ENCODE measurements around the gene HTRA2.
"Not testable (repeated sequence)": the region's sequence is repeated elsewhere in the genome, so short reads cannot be mapped to it uniquely, and the experiment has no call there.

HTRA2 gene

DNA sequence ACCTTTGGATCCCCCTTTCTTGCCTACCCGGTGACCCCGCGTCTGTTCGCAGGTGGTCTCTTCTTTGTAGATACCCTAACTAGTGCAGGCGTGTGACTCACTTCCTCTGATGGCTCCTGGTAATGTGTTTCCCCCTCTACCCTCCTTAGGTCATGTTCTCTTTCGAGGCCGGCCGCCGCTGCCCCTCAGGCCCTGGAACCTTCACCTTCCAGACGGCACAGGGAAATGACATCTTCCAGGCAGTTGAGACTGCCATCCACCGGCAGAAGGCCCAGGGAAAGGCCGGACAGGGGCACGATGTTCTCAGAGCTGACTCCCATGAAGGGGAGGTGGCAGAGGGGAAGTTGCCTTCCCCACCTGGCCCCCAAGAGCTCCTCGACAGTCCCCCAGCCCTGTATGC, 26.4 kb downstream of the HTRA2 start:
- Histone ChIP-seq H3K9ac (ENCODE audit: low read depth, low read length) (no peak overlapping the region), H3K27ac (ENCODE audit: low read depth, low read length) (no peak overlapping the region), H3K4me3 (ENCODE audit: low read depth, low read length) (no peak overlapping the region), H3K27me3 (ENCODE audit: control insufficient read depth, insufficient read depth, low read length) (peaks cover 34% of the 10 kb centered on the region), H3K4me1 (ENCODE audit: control insufficient read depth, insufficient read depth, low read length) (peaks cover 18% of the 10 kb centered on the region), H3K9me3 (ENCODE audit: control insufficient read depth, insufficient read depth, low read length) (no peaks in the 10 kb centered on the region), H3K36me3 (ENCODE audit: control insufficient read depth, insufficient read depth, low read length) (no peaks in the 10 kb centered on the region; the same call in 1 of the 2 replicates)

DNA sequence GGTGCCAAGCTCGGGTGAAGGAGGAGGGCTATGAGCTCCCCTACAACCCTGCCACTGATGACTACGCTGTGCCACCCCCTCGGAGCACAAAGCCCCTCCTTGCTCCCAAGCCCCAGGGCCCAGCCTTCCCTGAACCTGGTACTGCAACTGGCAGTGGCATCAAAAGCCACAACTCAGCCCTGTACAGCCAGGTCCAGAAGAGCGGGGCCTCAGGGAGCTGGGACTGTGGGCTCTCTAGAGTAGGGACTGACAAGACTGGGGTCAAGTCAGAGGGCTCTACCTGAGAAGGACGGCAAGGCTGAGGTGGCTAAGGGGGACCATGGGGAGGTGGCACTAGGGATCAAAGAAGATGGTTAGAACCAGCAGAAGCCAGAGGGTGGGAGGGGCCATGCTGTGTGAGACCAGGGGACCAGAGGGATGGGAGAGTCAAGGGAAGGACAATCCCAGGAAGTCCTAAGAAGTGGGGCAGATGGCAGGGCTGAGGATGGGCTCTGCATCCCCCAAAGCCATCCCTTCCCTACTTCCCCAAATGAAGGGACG, 27.2 kb downstream of the HTRA2 start:
- Histone ChIP-seq H3K4me1 (ENCODE audit: control insufficient read depth, insufficient read depth, low read length) (peaks cover 18% of the 10 kb centered on the region), H3K9me3 (ENCODE audit: control insufficient read depth, insufficient read depth, low read length) (no peaks in the 10 kb centered on the region), H3K27me3 (ENCODE audit: control insufficient read depth, insufficient read depth, low read length) (peaks cover 33% of the 10 kb centered on the region), H3K27ac (ENCODE audit: low read depth, low read length) (no peak overlapping the region), H3K9ac (ENCODE audit: low read depth, low read length) (no peak overlapping the region), H3K4me3 (ENCODE audit: low read depth, low read length) (no peak overlapping the region), H3K36me3 (ENCODE audit: control insufficient read depth, insufficient read depth, low read length) (no peaks in the 10 kb centered on the region; the same call in 1 of the 2 replicates)

- peaks cover 12% of the 10 kb centered on the region for H3K4me1 ChIP-seq (ENCODE audit: control insufficient read depth, insufficient read depth, low read length)
- H3K9ac ChIP-seq (ENCODE audit: low read depth, low read length): no peak overlapping the region
- peaks cover 22% of the 10 kb centered on the region for H3K27me3 ChIP-seq (ENCODE audit: control insufficient read depth, insufficient read depth, low read length)
These were observed 28.8 kb downstream of the HTRA2 start for GRCh38 chr2:74558284-74559230.

DNA sequence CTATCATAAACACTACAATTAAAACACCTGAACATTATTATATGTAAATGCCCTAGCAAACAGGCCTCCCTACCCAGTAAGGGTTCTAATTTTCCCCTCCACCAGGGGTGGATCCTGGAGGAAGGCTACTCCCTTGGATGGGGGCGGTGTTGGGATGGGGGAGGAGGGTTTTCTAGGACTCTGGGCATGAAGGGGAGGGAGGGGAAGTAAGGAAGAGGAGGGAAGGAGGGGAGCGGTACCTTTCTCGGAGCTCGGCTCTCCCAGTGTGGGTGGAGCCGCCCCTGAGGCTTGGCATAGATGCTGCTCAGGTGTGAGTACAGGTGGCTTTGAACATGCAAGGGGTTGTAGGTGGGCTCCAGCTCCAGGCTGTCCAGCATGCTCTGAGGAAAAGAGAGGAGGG, 30.2 kb downstream of the HTRA2 start:
- Histone ChIP-seq H3K27me3 (ENCODE audit: control insufficient read depth, insufficient read depth, low read length) (peaks cover 21% of the 10 kb centered on the region), H3K9ac (ENCODE audit: low read depth, low read length) (no peak overlapping the region), H3K4me1 (ENCODE audit: control insufficient read depth, insufficient read depth, low read length) (peaks cover 12% of the 10 kb centered on the region), H3K9me3 (ENCODE audit: control insufficient read depth, insufficient read depth, low read length) (no peaks in the 10 kb centered on the region), H3K36me3 (ENCODE audit: control insufficient read depth, insufficient read depth, low read length) (no peaks in the 10 kb centered on the region; the same call in 1 of the 2 replicates), H3K27ac (ENCODE audit: low read depth, low read length) (no peak overlapping the region), H3K4me3 (ENCODE audit: low read depth, low read length) (no peak overlapping the region)

More at GRCh38 chr2:74558284-74559230, 28.8 kb downstream of the HTRA2 start:
- Histone ChIP-seq H3K9me3 (ENCODE audit: control insufficient read depth, insufficient read depth, low read length) (no peaks in the 10 kb centered on the region), H3K4me3 (ENCODE audit: low read depth, low read length) (no peak overlapping the region), H3K36me3 (ENCODE audit: control insufficient read depth, insufficient read depth, low read length) (no peaks in the 10 kb centered on the region; the same call in 1 of the 2 replicates), H3K27ac (ENCODE audit: low read depth, low read length) (no peak overlapping the region)

DNA sequence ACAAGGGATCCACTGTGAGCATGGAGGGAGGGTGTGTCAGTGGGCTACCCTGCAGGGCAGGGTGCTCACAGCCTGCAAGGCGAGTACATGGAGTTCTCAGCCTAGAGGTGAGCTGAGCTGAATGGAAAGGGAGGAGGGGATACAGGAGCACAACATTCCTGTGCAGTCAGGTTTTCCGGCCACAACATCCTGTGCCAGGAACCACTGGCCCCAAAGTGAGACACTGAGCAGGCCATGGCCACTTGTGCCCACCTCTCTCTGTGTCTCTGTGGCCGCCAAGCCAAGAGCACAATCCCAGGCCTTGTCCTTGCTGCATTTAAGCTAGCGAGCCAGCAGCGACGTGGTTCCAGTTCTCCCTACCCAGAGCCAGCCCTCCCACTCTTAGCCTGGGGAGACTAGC, 30.9 kb downstream of the HTRA2 start:
- no peak overlapping the region for H3K9ac ChIP-seq (ENCODE audit: low read depth, low read length)
- H3K4me3 ChIP-seq (ENCODE audit: low read depth, low read length): no peak overlapping the region
- peaks cover 12% of the 10 kb centered on the region for H3K4me1 ChIP-seq (ENCODE audit: control insufficient read depth, insufficient read depth, low read length)
- no peak overlapping the region for H3K27ac ChIP-seq (ENCODE audit: low read depth, low read length)
- no peaks in the 10 kb centered on the region for H3K9me3 ChIP-seq (ENCODE audit: control insufficient read depth, insufficient read depth, low read length)
- H3K36me3 ChIP-seq (ENCODE audit: control insufficient read depth, insufficient read depth, low read length): no peaks in the 10 kb centered on the region; the same call in 1 of the 2 replicates
- peaks cover 15% of the 10 kb centered on the region for H3K27me3 ChIP-seq (ENCODE audit: control insufficient read depth, insufficient read depth, low read length)

DNA sequence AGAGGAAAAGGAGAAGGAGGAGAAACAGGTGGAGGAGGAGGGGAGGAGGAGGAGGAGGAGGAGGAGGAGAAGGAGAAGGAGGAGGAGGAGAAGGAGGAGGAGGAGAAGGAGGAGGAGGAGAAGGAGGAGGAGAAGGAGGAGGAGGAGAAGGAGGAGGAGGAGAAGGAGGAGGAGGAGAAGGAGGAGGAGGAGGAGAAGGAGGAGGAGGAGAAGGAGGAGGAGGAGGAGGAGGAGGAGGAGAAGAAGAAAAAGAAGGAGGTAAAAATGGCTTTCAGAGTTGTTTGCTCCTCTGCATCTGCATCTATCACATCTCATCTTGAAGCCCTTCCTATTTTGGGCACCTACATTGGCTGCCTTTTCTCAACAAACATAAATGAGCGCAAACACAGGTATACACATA, 31.3 kb downstream of the HTRA2 start:
- H3K36me3 ChIP-seq (ENCODE audit: control insufficient read depth, insufficient read depth, low read length); H3K9ac ChIP-seq (ENCODE audit: low read depth, low read length); H3K4me3 ChIP-seq (ENCODE audit: low read depth, low read length); H3K27ac ChIP-seq (ENCODE audit: low read depth, low read length); H3K9me3 ChIP-seq (ENCODE audit: control insufficient read depth, insufficient read depth, low read length): not testable (repeated sequence)
- Histone ChIP-seq H3K27me3 (ENCODE audit: control insufficient read depth, insufficient read depth, low read length) (peaks cover 10% of the 10 kb centered on the region), H3K4me1 (ENCODE audit: control insufficient read depth, insufficient read depth, low read length) (peaks cover 12% of the 10 kb centered on the region)

DNA sequence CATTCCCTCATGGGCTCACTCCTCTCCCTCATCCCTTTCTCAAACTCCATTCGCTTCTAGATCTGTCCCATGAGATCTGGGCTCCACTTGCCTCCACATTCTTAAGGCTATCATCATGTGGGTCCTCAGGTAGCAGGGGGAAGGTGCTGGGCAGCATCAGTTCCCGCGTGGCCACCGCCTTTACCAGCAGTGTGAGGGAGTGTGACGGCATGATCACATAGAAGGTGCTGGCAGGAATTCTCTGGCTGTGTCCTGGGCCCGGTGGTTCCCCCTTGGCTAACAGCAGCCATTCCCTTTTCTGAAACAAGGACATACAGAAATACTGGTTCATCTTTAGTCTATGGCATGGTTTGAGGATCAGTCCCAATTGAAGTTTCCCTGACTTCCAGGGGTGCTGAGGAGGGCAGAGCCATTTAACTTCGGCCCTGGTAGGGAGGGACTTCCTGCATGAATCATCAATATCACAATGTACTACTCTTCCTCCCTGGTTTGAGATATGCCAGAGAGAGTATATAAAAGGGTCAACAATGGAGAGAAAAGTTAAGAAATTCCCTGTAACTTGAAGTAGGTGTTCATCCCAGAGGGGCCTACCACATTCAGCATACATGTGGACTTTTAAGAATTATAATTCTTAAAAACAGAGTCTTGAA, 32.5 kb downstream of the HTRA2 start:
- Histone ChIP-seq H3K4me1 (ENCODE audit: control insufficient read depth, insufficient read depth, low read length) (peaks cover 12% of the 10 kb centered on the region), H3K27ac (ENCODE audit: low read depth, low read length) (no peak overlapping the region), H3K9ac (ENCODE audit: low read depth, low read length) (no peak overlapping the region)

GRCh38 chr2:74564222-74564621, 34.5 kb downstream of the HTRA2 start:
- H3K9ac ChIP-seq (ENCODE audit: low read depth, low read length): no peak overlapping the region
- peaks cover 6% of the 10 kb centered on the region for H3K27me3 ChIP-seq (ENCODE audit: control insufficient read depth, insufficient read depth, low read length)
- H3K36me3 ChIP-seq (ENCODE audit: control insufficient read depth, insufficient read depth, low read length): no peaks in the 10 kb centered on the region
- no peak overlapping the region for H3K4me3 ChIP-seq (ENCODE audit: low read depth, low read length)
- H3K27ac ChIP-seq (ENCODE audit: low read depth, low read length): no peak overlapping the region
- H3K4me1 ChIP-seq (ENCODE audit: control insufficient read depth, insufficient read depth, low read length): peaks cover 12% of the 10 kb centered on the region
- H3K9me3 ChIP-seq (ENCODE audit: control insufficient read depth, insufficient read depth, low read length): no peaks in the 10 kb centered on the region

More for the DNA sequence above, 32.5 kb downstream of the HTRA2 start:
- Histone ChIP-seq H3K36me3 (ENCODE audit: control insufficient read depth, insufficient read depth, low read length) (no peaks in the 10 kb centered on the region), H3K4me3 (ENCODE audit: low read depth, low read length) (no peak overlapping the region), H3K27me3 (ENCODE audit: control insufficient read depth, insufficient read depth, low read length) (peaks cover 6% of the 10 kb centered on the region), H3K9me3 (ENCODE audit: control insufficient read depth, insufficient read depth, low read length) (no peaks in the 10 kb centered on the region)

DNA sequence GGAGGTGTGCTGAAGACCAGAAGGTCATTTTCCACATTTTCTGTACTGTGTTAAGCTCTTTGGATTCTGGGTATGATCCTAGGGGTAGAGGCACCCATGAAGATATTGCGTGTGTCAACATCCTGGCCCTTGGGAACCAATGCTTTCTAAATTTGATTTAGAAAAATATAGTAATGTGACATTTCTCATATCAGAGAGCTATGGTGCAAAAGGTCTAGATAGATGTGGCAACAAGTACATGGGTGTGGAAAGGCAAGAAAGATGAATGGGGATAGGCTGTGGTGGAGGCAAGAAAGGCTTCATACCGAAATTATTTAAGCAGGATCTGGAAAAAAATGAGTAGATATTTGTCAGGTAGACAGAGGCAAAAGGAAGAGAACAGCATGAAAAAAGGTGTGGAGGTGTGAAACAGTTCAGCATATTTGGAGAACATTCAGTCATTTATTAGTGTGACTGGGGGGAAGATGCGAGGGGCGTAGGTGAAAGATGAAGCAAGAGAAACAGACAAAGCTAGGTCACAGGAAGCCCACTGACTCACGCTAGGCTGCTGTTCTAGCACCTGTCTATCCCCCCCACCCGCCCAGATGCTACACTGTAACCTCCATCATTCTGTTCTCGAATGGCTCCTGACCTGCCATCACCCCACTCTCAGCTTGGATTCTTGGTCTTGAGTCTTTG, 36.5 kb downstream of the HTRA2 start:
- H3K27me3 ChIP-seq (ENCODE audit: control insufficient read depth, insufficient read depth, low read length): peaks cover 6% of the 10 kb centered on the region
- H3K4me3 ChIP-seq (ENCODE audit: low read depth, low read length): no peak overlapping the region
- no peak overlapping the region for H3K27ac ChIP-seq (ENCODE audit: low read depth, low read length)
- no peaks in the 10 kb centered on the region for H3K9me3 ChIP-seq (ENCODE audit: control insufficient read depth, insufficient read depth, low read length)
- H3K36me3 ChIP-seq (ENCODE audit: control insufficient read depth, insufficient read depth, low read length): no peaks in the 10 kb centered on the region
- H3K9ac ChIP-seq (ENCODE audit: low read depth, low read length): no peak overlapping the region
- H3K4me1 ChIP-seq (ENCODE audit: control insufficient read depth, insufficient read depth, low read length): no peaks in the 10 kb centered on the region

DNA sequence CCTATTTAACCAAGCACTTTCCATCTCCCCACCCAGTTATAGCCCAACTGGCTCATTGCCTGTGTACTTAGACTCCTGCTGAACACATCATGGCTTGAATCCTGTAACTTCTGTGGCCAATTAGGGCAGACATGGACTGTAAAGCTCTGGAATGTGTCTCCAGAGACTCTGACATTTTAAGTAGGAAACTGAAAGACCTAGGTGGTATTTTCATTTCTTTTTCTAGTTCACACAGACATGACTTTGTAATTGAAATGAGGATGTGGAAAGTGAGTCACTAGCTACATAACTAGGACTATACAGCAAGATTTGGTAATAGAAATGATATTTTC, 37.0 kb downstream of the HTRA2 start:
- Histone ChIP-seq H3K4me3 (ENCODE audit: low read depth, low read length) (no peak overlapping the region), H3K4me1 (ENCODE audit: control insufficient read depth, insufficient read depth, low read length) (no peaks in the 10 kb centered on the region), H3K27ac (ENCODE audit: low read depth, low read length) (no peak overlapping the region), H3K9ac (ENCODE audit: low read depth, low read length) (no peak overlapping the region), H3K27me3 (ENCODE audit: control insufficient read depth, insufficient read depth, low read length) (peaks cover 3% of the 10 kb centered on the region), H3K36me3 (ENCODE audit: control insufficient read depth, insufficient read depth, low read length) (no peaks in the 10 kb centered on the region), H3K9me3 (ENCODE audit: control insufficient read depth, insufficient read depth, low read length) (no peaks in the 10 kb centered on the region)

All from HUES48 (cell line).